Activated T-cell treated with anti-CD3 and anti-CD28 coated beads for 1 hour (primary cell): ENCODE measurements around the gene IGFBPL1.
"Not testable (repeated sequence)": the region's sequence is repeated elsewhere in the genome, so short reads cannot be mapped to it uniquely, and the experiment has no call there.

Experiments
- DNase-seq: peaks from one replicate; pipeline ENCODE4 v3.0.0-alpha.2; 2020; ENCODE audit warnings: low read depth

IGFBPL1 gene

GRCh38 chr9:38423973-38424843 lies at the start of gene IGFBPL1:
Gene IGFBPL1 (minus strand): TSS chr9:38424454. CDS start chr9:38424424, 30 bp downstream.
- DNase-seq, result no peak

GRCh38 chr9:38472583-38473249 lies 48.5 kb upstream of the IGFBPL1 start:
- not testable (repeated sequence) for DNase-seq

- no peak for DNase-seq
Measured at GRCh38 chr9:38467404-38467803, 43.1 kb upstream of the IGFBPL1 start.

GRCh38 chr9:38453835-38454234 lies 29.6 kb upstream of the IGFBPL1 start:
- DNase-seq, result no peak

- DNase-seq, result no peak
Measured at GRCh38 chr9:38451162-38451561, 26.9 kb upstream of the IGFBPL1 start.

GRCh38 chr9:38447703-38448102 lies 23.4 kb upstream of the IGFBPL1 start:
- no peak for DNase-seq

- no peak for DNase-seq
Measured at GRCh38 chr9:38445154-38446043, 21.1 kb upstream of the IGFBPL1 start.

GRCh38 chr9:38443597-38443996 lies 19.3 kb upstream of the IGFBPL1 start:
- DNase-seq, result no peak

- no peak for DNase-seq
Measured at GRCh38 chr9:38443181-38443580, 18.9 kb upstream of the IGFBPL1 start.

GRCh38 chr9:38442473-38443096 lies 18.3 kb upstream of the IGFBPL1 start:
- no peak for DNase-seq

GRCh38 chr9:38441347-38442085 lies 17.3 kb upstream of the IGFBPL1 start:
- DNase-seq, result no peak

- DNase-seq, result no peak
Measured at GRCh38 chr9:38440516-38440915, 16.3 kb upstream of the IGFBPL1 start.

GRCh38 chr9:38439916-38440301 lies 15.7 kb upstream of the IGFBPL1 start:
- no peak for DNase-seq

GRCh38 chr9:38439291-38439915 lies 15.1 kb upstream of the IGFBPL1 start:
- DNase-seq, result no peak

- no peak for DNase-seq
Measured at GRCh38 chr9:38437193-38437823, 13.1 kb upstream of the IGFBPL1 start.

- DNase-seq, result no peak
Measured at GRCh38 chr9:38436708-38437107, 12.5 kb upstream of the IGFBPL1 start.

GRCh38 chr9:38435521-38435920 lies 11.3 kb upstream of the IGFBPL1 start:
- no peak for DNase-seq

- DNase-seq, result no peak
Measured at GRCh38 chr9:38434853-38435252, 10.6 kb upstream of the IGFBPL1 start.

GRCh38 chr9:38434365-38434764 lies 10.1 kb upstream of the IGFBPL1 start:
- DNase-seq, result no peak

GRCh38 chr9:38432922-38433510 lies 8.8 kb upstream of the IGFBPL1 start:
- DNase-seq, result no peak
